Ishikawa (cell line): Measurements from ENCODE around the gene HTD2.

ENCODE experiments used
- CEBPB ChIP-seq: IDR thresholded peaks from 2 replicates; pipeline ENCODE4 v1.6.1; 2012
- CREB1 ChIP-seq: IDR thresholded peaks from 2 replicates; pipeline ENCODE4 v1.6.1; 2012; ENCODE audit warnings: low read depth
- EGR1 ChIP-seq: IDR thresholded peaks from 2 replicates; pipeline ENCODE4 v1.6.1; 2012
- EP300 ChIP-seq: IDR thresholded peaks from 2 replicates; pipeline ENCODE4 v1.6.1; 2012; ENCODE audit warnings: borderline replicate concordance
- FOXM1 ChIP-seq: IDR thresholded peaks from 2 replicates; pipeline ENCODE4 v1.6.1; 2012; ENCODE audit warnings: low read depth, borderline replicate concordance
- RAD21 ChIP-seq: IDR thresholded peaks from 2 replicates; pipeline ENCODE4 v1.6.1; 2012; ENCODE audit warnings: low read depth
- TAF1 ChIP-seq: IDR thresholded peaks from 2 replicates; pipeline ENCODE4 v1.6.1; 2012; ENCODE audit warnings: low read depth, mild to moderate bottlenecking
- TCF12 ChIP-seq: IDR thresholded peaks from 2 replicates; pipeline ENCODE4 v1.6.1; 2012; ENCODE audit warnings: low read depth
- TEAD4 ChIP-seq: IDR thresholded peaks from 2 replicates; pipeline ENCODE4 v1.6.1; 2012
- YY1 ChIP-seq: IDR thresholded peaks from 2 replicates; pipeline ENCODE4 v1.6.1; 2012; ENCODE audit warnings: low read depth
- ZBTB7A ChIP-seq: IDR thresholded peaks from 2 replicates; pipeline ENCODE4 v1.6.1; 2012; ENCODE audit warnings: low read depth
- TF ChIP-seq, protein P1 (sequence below): IDR thresholded peaks from 2 replicates; pipeline ENCODE4 v1.6.1; 2012
- TF ChIP-seq, protein P2 (sequence below): IDR thresholded peaks from 2 replicates; pipeline ENCODE4 v1.6.1; 2012; ENCODE audit warnings: low read depth, mild to moderate bottlenecking
- TF ChIP-seq, protein P3 (sequence below): IDR thresholded peaks from 2 replicates; pipeline ENCODE4 v1.6.1; 2012

DNA sequence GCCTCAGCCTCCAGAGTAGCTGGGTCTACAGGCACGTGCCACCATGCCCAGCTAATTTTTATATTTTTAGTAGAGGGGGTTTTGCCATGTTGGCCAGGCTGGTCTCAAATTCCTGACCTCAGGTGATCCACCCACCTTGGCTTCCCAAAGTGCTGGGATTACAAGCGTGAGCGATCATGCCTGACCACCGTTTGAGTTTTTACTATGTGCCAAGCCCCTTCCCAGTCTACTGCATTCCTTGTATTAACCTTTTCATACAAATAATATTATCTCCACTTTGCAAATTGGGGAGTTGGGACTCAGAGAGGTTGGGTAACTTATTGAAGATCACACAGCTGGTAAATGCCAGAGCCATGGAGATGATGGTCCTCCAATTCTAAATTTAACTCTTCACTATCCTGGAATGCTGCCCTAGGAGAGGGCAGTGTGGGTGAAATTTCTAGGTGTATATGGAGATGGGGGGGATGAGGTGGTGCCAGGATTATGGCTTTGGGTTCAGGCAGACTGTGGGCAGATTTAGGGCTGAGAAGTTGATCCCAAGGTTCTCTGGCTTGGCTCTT lies 25.4 kb downstream of the HTD2 start:
- TF ChIP-seq EP300 (peak; percentile 14; the same call in 1 of the 2 replicates), TAF1 (no peak), YY1 (no peak), RAD21 (no peak), TEAD4 (peak; percentile 68), FOXM1 (no peak), CREB1 (no peak), TCF12 (peak; percentile 56; the same call in 1 of the 2 replicates), ZBTB7A (no peak), CEBPB (no peak), EGR1 (peak; percentile 49; the same call in 1 of the 2 replicates)
- TF ChIP-seq, protein P1, sequence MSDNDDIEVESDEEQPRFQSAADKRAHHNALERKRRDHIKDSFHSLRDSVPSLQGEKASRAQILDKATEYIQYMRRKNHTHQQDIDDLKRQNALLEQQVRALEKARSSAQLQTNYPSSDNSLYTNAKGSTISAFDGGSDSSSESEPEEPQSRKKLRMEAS: no peak
- TF ChIP-seq, protein P2, sequence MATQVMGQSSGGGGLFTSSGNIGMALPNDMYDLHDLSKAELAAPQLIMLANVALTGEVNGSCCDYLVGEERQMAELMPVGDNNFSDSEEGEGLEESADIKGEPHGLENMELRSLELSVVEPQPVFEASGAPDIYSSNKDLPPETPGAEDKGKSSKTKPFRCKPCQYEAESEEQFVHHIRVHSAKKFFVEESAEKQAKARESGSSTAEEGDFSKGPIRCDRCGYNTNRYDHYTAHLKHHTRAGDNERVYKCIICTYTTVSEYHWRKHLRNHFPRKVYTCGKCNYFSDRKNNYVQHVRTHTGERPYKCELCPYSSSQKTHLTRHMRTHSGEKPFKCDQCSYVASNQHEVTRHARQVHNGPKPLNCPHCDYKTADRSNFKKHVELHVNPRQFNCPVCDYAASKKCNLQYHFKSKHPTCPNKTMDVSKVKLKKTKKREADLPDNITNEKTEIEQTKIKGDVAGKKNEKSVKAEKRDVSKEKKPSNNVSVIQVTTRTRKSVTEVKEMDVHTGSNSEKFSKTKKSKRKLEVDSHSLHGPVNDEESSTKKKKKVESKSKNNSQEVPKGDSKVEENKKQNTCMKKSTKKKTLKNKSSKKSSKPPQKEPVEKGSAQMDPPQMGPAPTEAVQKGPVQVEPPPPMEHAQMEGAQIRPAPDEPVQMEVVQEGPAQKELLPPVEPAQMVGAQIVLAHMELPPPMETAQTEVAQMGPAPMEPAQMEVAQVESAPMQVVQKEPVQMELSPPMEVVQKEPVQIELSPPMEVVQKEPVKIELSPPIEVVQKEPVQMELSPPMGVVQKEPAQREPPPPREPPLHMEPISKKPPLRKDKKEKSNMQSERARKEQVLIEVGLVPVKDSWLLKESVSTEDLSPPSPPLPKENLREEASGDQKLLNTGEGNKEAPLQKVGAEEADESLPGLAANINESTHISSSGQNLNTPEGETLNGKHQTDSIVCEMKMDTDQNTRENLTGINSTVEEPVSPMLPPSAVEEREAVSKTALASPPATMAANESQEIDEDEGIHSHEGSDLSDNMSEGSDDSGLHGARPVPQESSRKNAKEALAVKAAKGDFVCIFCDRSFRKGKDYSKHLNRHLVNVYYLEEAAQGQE: no peak
- TF ChIP-seq, protein P3, sequence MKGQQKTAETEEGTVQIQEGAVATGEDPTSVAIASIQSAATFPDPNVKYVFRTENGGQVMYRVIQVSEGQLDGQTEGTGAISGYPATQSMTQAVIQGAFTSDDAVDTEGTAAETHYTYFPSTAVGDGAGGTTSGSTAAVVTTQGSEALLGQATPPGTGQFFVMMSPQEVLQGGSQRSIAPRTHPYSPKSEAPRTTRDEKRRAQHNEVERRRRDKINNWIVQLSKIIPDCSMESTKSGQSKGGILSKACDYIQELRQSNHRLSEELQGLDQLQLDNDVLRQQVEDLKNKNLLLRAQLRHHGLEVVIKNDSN: no peak
